Endothelial cell of umbilical vein (primary cell): ENCODE measurements around the gene CCNY.

ENCODE experiments used
- CTCF ChIP-seq, 2 donors: IDR thresholded peaks; 1 replicate in 1 of 2; 2 replicates in 1 of 2; pipeline ENCODE4 v1.5.1; 2011; ENCODE audit warnings: low read length in 2 of 2, mild to moderate bottlenecking in 2 of 2, moderate library complexity in 2 of 2, control low read depth in 1 of 2, inconsistent platforms in 1 of 2, low read depth in 1 of 2; ENCODE audit not compliant: insufficient read depth in 1 of 2; ENCODE audit errors: extremely low read depth in 1 of 2
- EZH2 ChIP-seq: IDR thresholded peaks from 2 replicates; pipeline ENCODE4 v1.6.1; 2012; ENCODE audit warnings: borderline replicate concordance, low read depth, mild to moderate bottlenecking, moderate library complexity, low read length, inconsistent platforms; ENCODE audit not compliant: severe bottlenecking
- MAX ChIP-seq: IDR thresholded peaks from 2 replicates; pipeline ENCODE4 v1.6.1; 2011; ENCODE audit not compliant: insufficient read depth, insufficient read length
- MYC ChIP-seq: IDR thresholded peaks from one replicate; pipeline ENCODE4 v1.6.1; 2011; ENCODE audit warnings: mild to moderate bottlenecking, low read depth, low read length
- POLR2A ChIP-seq: IDR thresholded peaks from 2 replicates; pipeline ENCODE4 v1.6.1; 2012; ENCODE audit warnings: low read depth, mild to moderate bottlenecking, control low read depth, low read length
- POLR2AphosphoS5 ChIP-seq: IDR thresholded peaks from 2 replicates; pipeline ENCODE4 v1.6.1; 2012; ENCODE audit warnings: low read depth, mild to moderate bottlenecking, control low read depth, low read length, moderate library complexity; ENCODE audit not compliant: insufficient read depth

- TF ChIP-seq EZH2 (no peak), MAX (no peak), POLR2A (no peak), CTCF (IDR thresholded peaks at IDR 0.05; ENCODE audit: extremely low read depth in 1 of 2, insufficient read depth in 1 of 2, low read depth in 1 of 2, low read length in 2 of 2) (no peak), POLR2AphosphoS5 (no peak), MYC (no peak)
Observed at GRCh38 chr10:35540296-35541164, 204.2 kb downstream of the CCNY start.
